Breast epithelium (tissue), 4 donors: Measurements from ENCODE around the gene HASPIN. TPM values are rescaled to one million over a fixed set of nuclear protein-coding genes. Genes with fewer than 3 reads are reported as not detected.
"Not testable (repeated sequence)": the region's sequence is repeated elsewhere in the genome, so short reads cannot be mapped to it uniquely, and the experiment has no call there.

Source experiments
- DNase-seq, 2 donors: peaks; one replicate each; pipeline ENCODE4 v3.0.0-alpha.2; 2019; ENCODE audit warnings: low spot score in 2 of 2
- H3K27ac ChIP-seq, 2 donors: fragments of 200-600 bp; sonication (generic) in 1 of 2; one replicate each; pipeline ENCODE4 v1.5.1; 2016 to 2019; ENCODE audit warnings: mild to moderate bottlenecking in 1 of 2
- H3K27me3 ChIP-seq, 2 donors: fragments of 200-600 bp; sonication (generic) in 1 of 2; one replicate each; pipeline versions ENCODE4 v1.5.1 to v1.6.0; 2017 to 2019; ENCODE audit warnings: control low read depth in 1 of 2, mild to moderate bottlenecking in 1 of 2
- H3K36me3 ChIP-seq: fragments of 200-600 bp; one replicate; pipeline ENCODE4 v1.5.1; 2019
- H3K4me1 ChIP-seq, 2 donors: fragments of 200-600 bp; sonication (generic); one replicate each; pipeline ENCODE4 v1.5.1; 2016 to 2019; ENCODE audit warnings: control low read depth in 1 of 2
- H3K4me3 ChIP-seq, 3 donors: fragments of 200-600 bp; sonication (generic); 1 replicate in 2 of 3; 2 replicates in 1 of 3; pipeline ENCODE4 v1.5.1; 2016 to 2019; ENCODE audit warnings: mild to moderate bottlenecking in 3 of 3, moderate library complexity in 2 of 3
- H3K9me3 ChIP-seq, 2 donors: fragments of 200-600 bp; sonication (generic) in 1 of 2; one replicate each; pipeline ENCODE4 v1.5.1; 2016 to 2019; ENCODE audit warnings: control low read depth in 1 of 2
- POLR2A ChIP-seq: fragments of 450-650 bp; IDR thresholded peaks from one replicate; pipeline ENCODE4 v1.6.1; 2016; ENCODE audit warnings: antibody characterized with exemption, mild to moderate bottlenecking, moderate library complexity
- POLR2AphosphoS5 ChIP-seq, 3 donors: sonication (generic); formaldehyde crosslinking; IDR thresholded peaks; one replicate each; pipeline ENCODE4 v1.6.1; 2017; ENCODE audit warnings: antibody characterized with exemption in 3 of 3
- intact Hi-C: fragments of 100-400 bp; cut with DNase I; formaldehyde crosslinking; loops from one replicate; pipeline ENCODE4 v1.15.1; 2023; ENCODE audit warnings: low total_unique reads
- total RNA-seq, 3 donors: library from RNA; depleted of rRNA; stranded (reverse); fragments of >200 nt; gene quantifications; one replicate each; pipeline ENCODE4 v1.1.0, GENCODE V29; 2016
- TF ChIP-seq, protein P1 (sequence below), 3 donors: fragments of 450-650 bp; IDR thresholded peaks; one replicate each; pipeline ENCODE4 v1.5.1; 2016 to 2017; ENCODE audit warnings: antibody characterized with exemption in 3 of 3, mild to moderate bottlenecking in 3 of 3, moderate library complexity in 3 of 3

Gene HASPIN
- total RNA-seq, 3 donors from 2014 or later: 0.29 to 0.48 (median 0.33) TPM

DNA sequence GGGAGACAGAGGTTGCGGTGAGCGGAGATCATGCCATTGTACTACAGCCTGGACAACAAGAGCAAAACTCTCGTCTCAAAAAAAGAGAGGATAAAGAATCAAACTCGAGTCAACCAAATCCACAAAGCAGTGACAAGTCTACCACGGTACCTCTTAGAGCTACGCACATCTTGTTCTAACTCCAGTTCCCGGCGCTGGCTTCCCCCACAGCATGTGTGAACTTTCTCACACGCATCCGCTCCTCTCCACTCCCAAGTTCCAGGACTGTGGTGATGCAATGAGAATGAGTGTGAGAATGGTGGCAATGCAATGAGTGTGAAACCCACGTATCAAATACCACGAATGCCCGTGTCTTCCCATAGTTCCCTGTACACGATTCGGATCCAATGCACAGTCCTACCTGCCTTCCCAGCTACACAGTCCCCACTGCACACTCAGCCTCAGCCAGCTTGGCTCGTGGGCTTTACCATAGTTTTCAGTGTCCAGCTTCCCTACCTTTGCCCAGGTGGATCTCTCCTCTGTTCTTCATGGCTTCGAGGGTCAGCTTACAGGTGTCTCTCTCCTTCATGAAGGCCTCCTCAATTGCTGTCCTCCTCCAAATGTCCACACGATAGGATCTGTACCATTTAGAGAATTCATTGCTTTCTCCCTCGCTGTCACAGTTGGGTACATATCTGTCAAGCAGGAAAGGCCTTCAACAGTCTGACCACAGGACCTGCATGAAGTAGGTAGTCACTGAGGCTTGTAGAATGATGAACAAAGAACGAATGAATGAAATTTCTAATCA, 18.6 kb upstream of the HASPIN start:
- no peak for DNase-seq
- Histone ChIP-seq H3K9me3 (no peaks in the 10 kb centered on the region), H3K36me3 (no peaks in the 10 kb centered on the region), H3K27ac (no peak overlapping the region), H3K4me1 (no peaks in the 10 kb centered on the region), H3K27me3 (no peaks in the 10 kb centered on the region), H3K4me3 (no peak overlapping the region)
- intact Hi-C loops: no loop called here
- no peak for TF ChIP-seq POLR2AphosphoS5 (IDR thresholded peaks at IDR 0.05)
- TF ChIP-seq POLR2A: no peak
- TF ChIP-seq, protein P1, sequence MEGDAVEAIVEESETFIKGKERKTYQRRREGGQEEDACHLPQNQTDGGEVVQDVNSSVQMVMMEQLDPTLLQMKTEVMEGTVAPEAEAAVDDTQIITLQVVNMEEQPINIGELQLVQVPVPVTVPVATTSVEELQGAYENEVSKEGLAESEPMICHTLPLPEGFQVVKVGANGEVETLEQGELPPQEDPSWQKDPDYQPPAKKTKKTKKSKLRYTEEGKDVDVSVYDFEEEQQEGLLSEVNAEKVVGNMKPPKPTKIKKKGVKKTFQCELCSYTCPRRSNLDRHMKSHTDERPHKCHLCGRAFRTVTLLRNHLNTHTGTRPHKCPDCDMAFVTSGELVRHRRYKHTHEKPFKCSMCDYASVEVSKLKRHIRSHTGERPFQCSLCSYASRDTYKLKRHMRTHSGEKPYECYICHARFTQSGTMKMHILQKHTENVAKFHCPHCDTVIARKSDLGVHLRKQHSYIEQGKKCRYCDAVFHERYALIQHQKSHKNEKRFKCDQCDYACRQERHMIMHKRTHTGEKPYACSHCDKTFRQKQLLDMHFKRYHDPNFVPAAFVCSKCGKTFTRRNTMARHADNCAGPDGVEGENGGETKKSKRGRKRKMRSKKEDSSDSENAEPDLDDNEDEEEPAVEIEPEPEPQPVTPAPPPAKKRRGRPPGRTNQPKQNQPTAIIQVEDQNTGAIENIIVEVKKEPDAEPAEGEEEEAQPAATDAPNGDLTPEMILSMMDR (IDR thresholded peaks at IDR 0.05): no peak

DNA sequence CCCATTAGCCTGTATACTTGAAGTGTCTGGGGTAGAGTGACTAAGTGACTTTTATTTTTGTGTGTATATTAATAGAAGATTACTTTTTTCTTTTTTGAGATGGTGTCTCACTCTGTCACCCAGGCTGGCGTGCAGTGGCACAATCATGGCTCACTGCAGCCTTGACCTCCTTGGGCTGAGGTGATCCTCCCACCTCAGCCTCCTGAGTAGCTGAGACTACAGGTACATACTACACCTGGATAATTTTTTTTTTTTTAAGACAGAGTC, 18.1 kb upstream of the HASPIN start:
- H3K36me3 ChIP-seq, H3K27ac ChIP-seq, H3K4me3 ChIP-seq, H3K27me3 ChIP-seq, DNase-seq, H3K4me1 ChIP-seq, H3K9me3 ChIP-seq, intact Hi-C loops: not testable (repeated sequence)

DNA sequence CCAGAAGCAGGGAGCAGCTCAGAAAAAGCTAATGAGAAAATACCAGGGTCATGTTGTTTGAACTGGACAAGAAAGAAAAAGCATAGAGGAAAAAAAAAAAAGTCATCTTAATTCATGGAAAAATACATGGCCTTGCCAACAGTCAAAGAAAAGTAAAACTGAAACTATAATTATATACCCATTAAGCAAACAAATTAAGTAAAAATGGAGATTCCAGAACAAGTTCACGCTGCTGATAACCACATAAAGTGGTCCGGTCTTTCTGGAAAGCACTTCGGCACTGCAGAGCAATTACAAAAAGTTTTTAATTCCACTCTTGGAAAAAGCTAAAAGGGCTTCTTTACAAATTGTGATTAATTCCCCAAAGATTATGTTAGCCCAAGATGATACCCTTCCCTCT, 15.3 kb upstream of the HASPIN start:
- no peaks in the 10 kb centered on the region for H3K27me3 ChIP-seq

DNA sequence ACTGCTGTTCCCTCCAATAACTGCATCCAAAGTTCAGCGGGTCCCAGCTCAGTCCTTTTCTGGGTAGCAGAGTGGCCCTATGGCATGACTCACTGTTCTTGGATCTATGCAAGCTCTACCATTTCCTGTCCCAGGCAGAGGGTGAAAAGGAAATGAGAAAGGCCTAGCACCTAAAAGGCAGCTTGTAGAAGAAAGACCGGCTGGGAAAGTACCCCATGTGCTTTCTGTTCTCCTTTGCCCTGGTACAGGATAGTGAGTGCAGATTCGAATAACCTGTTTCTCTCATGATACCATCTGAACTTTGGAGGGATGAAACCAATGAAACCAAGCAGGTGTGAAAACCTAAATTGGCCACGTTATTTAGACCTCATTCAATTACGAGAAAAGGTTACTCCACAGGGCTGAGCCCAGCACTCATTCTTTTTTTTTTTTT, 12.7 kb upstream of the HASPIN start:
- H3K36me3 ChIP-seq: no peaks in the 10 kb centered on the region
- no peak overlapping the region for H3K27ac ChIP-seq
- no peaks in the 10 kb centered on the region for H3K4me1 ChIP-seq
- DNase-seq: no peak
- H3K9me3 ChIP-seq: no peaks in the 10 kb centered on the region
- no peak overlapping the region for H3K4me3 ChIP-seq
- no peaks in the 10 kb centered on the region for H3K27me3 ChIP-seq
- TF ChIP-seq POLR2AphosphoS5 (IDR thresholded peaks at IDR 0.05): no peak
- TF ChIP-seq POLR2A: no peak
- TF ChIP-seq, protein P1 (IDR thresholded peaks at IDR 0.05): no peak
- intact Hi-C loops: loop anchor here (5.0 kb wide), 1 partner anchor 1249 kb away; no protein-coding TSS in a partner anchor

More for the DNA sequence above, 15.3 kb upstream of the HASPIN start:
- Histone ChIP-seq H3K4me1 (no peaks in the 10 kb centered on the region), H3K36me3 (no peaks in the 10 kb centered on the region), H3K4me3 (no peak overlapping the region), H3K27ac (no peak overlapping the region), H3K9me3 (no peaks in the 10 kb centered on the region)
- intact Hi-C loops: no loop called here
- no peak for TF ChIP-seq POLR2A
- TF ChIP-seq, protein P1 (IDR thresholded peaks at IDR 0.05): no peak
- no peak for TF ChIP-seq POLR2AphosphoS5 (IDR thresholded peaks at IDR 0.05)
- no peak for DNase-seq

DNA sequence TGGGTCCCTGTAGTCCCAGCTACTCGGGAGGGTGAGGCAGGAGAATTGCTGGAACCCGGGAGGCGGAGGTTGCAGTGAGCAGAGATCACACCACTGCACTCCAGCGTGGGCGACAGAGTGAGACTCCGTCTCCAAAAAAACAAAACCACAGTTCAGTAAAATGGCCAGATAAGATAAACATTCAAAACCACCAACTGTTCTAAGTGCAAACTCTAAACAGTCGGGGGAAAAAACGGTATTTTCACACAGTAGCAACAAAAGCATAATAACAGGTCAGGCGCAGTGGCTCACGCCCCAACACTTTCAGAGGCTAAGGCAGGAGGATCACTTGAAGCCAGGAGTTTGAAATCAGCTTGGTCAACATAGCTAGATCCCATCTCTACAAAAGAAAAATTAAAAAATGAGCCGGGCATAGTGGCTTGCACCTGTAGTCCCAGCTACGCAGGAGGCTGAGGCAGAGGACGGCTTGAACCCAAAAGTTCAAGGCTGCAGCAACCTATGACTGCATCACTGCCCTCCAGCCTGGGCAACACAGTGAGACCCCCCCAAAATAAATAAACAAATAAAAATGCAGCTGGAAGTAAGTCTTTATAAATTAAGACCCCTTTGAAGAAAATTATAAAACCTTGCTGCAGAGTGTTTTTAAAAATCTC, 10.8 kb upstream of the HASPIN start:
- H3K9me3 ChIP-seq: no peaks in the 10 kb centered on the region
- no peak overlapping the region for H3K27ac ChIP-seq
- H3K36me3 ChIP-seq: peaks cover 4% of the 10 kb centered on the region
- no peak for DNase-seq
- TF ChIP-seq POLR2AphosphoS5 (IDR thresholded peaks at IDR 0.05): no peak
- TF ChIP-seq POLR2A: no peak
- TF ChIP-seq, protein P1 (IDR thresholded peaks at IDR 0.05): no peak
- intact Hi-C loops: loop anchor here (5.0 kb wide), 1 partner anchor 1251 kb away; no protein-coding TSS in a partner anchor
- no peak overlapping the region for H3K4me3 ChIP-seq
- H3K4me1 ChIP-seq: no peaks in the 10 kb centered on the region
- no peaks in the 10 kb centered on the region for H3K27me3 ChIP-seq
